ENCODE data around the gene REEP5. TPM values are rescaled to one million over a fixed set of nuclear protein-coding genes. Genes with fewer than 3 reads are reported as not detected.
"Not testable (repeated sequence)": the region's sequence is repeated elsewhere in the genome, so short reads cannot be mapped to it uniquely, and the experiment has no call there.

Gene REEP5
- total RNA-seq, 1 donor from 2014 or later, result 87.6 TPM

DNA sequence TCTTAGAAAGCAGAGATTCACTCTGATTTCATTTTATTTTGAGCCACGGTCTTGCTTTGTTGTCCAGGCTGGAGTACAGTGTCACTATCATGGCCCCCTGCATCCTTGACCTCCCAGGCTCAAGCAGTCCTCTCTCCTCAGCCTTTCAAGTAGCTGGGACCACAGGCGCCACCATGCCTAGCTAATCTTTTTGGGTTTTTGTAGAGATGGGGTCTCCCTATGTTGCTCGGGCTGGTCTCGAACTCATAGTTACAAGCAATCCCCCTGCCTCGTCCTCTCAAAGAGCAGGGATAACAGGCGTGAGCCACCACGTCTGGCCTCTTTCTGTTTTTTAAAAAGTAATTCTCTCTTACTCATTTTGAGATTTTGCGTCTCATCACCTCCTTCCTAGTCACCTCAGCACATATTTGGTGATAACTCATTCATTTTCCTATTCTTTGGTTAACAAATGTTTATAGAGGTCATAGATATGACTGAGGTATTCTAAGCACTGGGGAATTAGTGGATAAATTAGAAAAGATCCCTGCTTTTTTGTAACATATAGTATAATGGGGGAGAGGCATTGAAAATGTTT is 43.8 kb upstream of the REEP5 start:
- H3K9me3 Mint-ChIP-seq (ENCODE audit: low read depth), result no peaks in the 10 kb centered on the region
- TF ChIP-seq, protein P1, sequence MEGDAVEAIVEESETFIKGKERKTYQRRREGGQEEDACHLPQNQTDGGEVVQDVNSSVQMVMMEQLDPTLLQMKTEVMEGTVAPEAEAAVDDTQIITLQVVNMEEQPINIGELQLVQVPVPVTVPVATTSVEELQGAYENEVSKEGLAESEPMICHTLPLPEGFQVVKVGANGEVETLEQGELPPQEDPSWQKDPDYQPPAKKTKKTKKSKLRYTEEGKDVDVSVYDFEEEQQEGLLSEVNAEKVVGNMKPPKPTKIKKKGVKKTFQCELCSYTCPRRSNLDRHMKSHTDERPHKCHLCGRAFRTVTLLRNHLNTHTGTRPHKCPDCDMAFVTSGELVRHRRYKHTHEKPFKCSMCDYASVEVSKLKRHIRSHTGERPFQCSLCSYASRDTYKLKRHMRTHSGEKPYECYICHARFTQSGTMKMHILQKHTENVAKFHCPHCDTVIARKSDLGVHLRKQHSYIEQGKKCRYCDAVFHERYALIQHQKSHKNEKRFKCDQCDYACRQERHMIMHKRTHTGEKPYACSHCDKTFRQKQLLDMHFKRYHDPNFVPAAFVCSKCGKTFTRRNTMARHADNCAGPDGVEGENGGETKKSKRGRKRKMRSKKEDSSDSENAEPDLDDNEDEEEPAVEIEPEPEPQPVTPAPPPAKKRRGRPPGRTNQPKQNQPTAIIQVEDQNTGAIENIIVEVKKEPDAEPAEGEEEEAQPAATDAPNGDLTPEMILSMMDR (IDR thresholded peaks at IDR 0.05), result no peak
- H3K4me1 Mint-ChIP-seq (ENCODE audit: low read depth), result peaks cover 17% of the 10 kb centered on the region
- no peaks in the 10 kb centered on the region for H3K27me3 Mint-ChIP-seq (ENCODE audit: low read depth)
- H3K27ac Mint-ChIP-seq (ENCODE audit: unreplicated experiment), result no peak overlapping the region
- no peak for DNase-seq (ENCODE audit: low spot score)
- H3K4me3 Mint-ChIP-seq (ENCODE audit: unreplicated experiment), result no peak overlapping the region
- no peaks in the 10 kb centered on the region for H3K36me3 Mint-ChIP-seq (ENCODE audit: low read depth)

DNA sequence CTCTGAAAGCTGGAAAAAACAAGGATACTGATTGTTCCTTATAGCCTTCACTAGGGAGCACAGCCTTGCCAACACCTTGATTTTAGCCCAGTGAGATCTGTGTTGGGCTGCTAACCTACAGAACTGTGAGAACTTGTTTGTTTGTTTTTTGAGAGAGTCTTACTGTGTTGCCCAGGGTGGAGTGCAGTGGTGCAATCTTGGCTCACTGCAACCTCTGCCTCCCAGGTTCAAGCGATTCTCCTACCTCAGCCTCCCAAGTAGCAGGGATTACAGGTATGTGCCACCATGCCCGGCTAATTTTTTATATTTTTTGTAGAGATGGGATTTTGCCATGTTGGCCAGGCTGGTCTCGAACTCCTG is 41.3 kb upstream of the REEP5 start:
- not testable (repeated sequence) for H3K27me3 Mint-ChIP-seq (ENCODE audit: low read depth); H3K4me3 Mint-ChIP-seq (ENCODE audit: unreplicated experiment); H3K9me3 Mint-ChIP-seq (ENCODE audit: low read depth); H3K36me3 Mint-ChIP-seq (ENCODE audit: low read depth); DNase-seq (ENCODE audit: low spot score)
- Mint-ChIP-seq H3K4me1 (ENCODE audit: low read depth) (peaks cover 42% of the 10 kb centered on the region), H3K27ac (ENCODE audit: unreplicated experiment) (peak overlapping the region; percentile 88)

DNA sequence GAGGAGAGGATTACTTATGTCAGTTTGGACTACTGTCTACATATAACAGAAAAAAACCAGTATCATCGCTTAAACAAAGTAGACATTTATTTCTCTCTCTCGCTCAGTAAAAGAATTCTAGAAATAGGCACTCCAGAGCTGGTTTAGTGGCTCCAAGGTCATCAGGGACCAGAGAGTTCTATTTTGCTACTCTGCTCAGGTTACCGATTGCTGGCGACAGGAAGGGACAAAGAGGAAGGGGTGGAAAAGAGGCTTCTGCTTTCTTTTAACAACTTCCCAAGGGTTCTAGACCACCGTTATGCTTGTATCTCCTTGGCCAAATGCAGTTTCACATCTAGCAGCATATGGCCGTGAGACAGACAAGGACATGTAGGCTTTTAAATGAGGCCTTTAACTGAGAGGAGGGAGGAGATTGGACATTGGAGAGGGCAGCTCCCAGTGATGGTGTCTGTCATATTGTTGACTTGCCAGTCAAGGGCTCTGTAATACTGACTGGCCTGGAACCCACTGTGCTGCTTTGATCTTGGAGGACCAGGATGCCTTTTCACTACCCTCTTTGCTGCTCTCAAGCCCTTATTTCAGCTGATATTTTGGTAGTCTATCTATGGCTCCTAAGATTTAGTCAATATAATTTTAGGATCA is 39.0 kb upstream of the REEP5 start:
- Mint-ChIP-seq H3K36me3 (ENCODE audit: low read depth) (no peaks in the 10 kb centered on the region), H3K27ac (ENCODE audit: unreplicated experiment) (no peak overlapping the region), H3K9me3 (ENCODE audit: low read depth) (no peaks in the 10 kb centered on the region), H3K27me3 (ENCODE audit: low read depth) (no peaks in the 10 kb centered on the region), H3K4me1 (ENCODE audit: low read depth) (peaks cover 56% of the 10 kb centered on the region), H3K4me3 (ENCODE audit: unreplicated experiment) (no peak overlapping the region)
- no peak for DNase-seq (ENCODE audit: low spot score)
- TF ChIP-seq, protein P1 (IDR thresholded peaks at IDR 0.05), result no peak

DNA sequence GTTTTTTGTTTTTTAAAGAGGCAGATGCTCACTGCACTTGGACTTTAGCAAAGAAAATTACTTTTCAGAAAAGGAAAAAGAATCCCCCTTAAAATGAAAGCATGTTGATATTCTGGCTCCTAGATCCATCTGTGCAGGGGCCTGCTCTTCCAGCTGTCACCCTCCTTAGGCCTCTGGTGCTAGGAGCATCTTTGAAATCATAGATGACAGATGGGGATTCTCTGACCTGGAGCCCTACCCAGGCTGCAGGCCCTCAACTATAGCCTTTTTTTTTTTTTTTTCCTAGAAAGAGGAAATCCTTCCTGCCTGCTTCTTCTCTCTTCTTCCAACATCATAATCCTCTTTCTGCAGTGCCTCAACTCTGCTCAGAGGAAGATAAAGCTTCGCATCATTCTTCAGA is 38.3 kb upstream of the REEP5 start:
- Mint-ChIP-seq H3K27me3 (ENCODE audit: low read depth) (no peaks in the 10 kb centered on the region), H3K4me1 (ENCODE audit: low read depth) (peaks cover 56% of the 10 kb centered on the region), H3K9me3 (ENCODE audit: low read depth) (no peaks in the 10 kb centered on the region), H3K4me3 (ENCODE audit: unreplicated experiment) (no peak overlapping the region), H3K36me3 (ENCODE audit: low read depth) (no peaks in the 10 kb centered on the region), H3K27ac (ENCODE audit: unreplicated experiment) (peak overlapping the region; percentile 85)
- no peak for DNase-seq (ENCODE audit: low spot score)
- TF ChIP-seq, protein P1 (IDR thresholded peaks at IDR 0.05), result no peak

DNA sequence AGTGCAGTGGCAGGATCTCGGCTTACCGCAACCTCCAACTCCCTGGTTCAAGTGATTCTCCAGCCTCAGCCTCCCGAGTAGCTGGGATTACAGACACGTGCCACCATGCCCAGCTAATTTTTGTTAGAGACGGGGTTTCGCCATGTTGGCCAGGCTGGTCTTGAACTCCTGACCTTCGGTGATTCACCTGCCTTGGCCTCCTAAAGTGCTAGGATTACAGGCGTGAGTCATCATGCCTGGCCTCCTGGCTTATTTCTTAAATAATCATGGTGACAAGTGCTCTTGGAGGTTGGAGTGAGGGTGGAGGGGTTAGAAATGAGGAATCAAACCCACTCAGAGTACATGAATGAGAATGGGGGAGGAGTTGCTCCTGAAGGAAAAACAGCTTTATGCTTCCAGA is 37.8 kb upstream of the REEP5 start:
- H3K27ac Mint-ChIP-seq (ENCODE audit: unreplicated experiment), result peak overlapping the region; percentile 85
- DNase-seq (ENCODE audit: low spot score); H3K27me3 Mint-ChIP-seq (ENCODE audit: low read depth); H3K9me3 Mint-ChIP-seq (ENCODE audit: low read depth); H3K4me3 Mint-ChIP-seq (ENCODE audit: unreplicated experiment); H3K36me3 Mint-ChIP-seq (ENCODE audit: low read depth): not testable (repeated sequence)
- H3K4me1 Mint-ChIP-seq (ENCODE audit: low read depth), result peaks cover 56% of the 10 kb centered on the region

DNA sequence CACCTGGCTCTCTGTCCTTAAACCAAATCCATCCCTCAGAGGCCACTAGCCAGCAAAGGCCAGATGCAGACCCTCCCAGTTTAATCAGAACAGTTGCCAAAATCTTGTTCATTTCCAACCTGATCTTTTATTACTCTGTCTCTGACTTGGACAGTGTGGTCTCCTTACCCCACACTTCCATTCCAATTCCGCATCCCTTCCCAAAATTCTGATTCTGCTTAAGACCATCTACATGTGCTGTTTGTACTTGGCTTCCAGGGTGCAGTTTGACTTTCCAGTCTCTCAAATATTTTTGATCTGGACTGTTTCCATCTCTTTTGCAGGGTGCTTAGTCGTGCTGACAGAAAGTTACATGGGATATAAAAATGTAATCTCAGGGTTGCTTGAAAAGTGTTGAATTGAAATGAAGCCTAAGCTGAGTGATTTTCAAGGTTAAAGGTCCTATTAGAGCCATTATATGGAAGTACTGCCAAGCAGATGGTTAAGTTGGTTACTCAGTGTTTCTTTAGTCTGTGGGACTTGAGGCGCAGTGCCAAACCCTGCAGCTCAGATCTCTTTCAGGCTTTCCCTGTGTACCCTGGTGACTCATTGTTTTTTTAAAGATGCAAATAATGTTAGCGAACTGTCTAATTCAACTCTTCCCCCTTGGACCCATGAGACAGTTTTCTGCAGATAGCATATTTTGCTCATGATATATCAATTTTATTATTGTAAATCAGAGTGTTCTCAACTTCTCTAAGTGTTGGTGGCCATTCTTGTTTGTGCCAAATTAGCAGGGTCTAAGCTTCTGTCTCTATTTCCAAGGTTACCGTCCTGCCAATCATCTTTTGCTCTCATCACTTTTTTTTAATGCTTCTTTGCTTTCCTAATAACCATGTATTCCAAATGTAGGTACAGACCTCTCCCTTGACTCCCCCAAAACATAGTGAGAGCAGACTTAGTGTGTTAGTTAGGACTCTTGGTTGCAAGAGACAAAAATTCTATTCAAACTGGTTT is 36.4 kb upstream of the REEP5 start:
- H3K4me1 Mint-ChIP-seq (ENCODE audit: low read depth), result peaks cover 47% of the 10 kb centered on the region
- peak overlapping the region; percentile 85 for H3K27ac Mint-ChIP-seq (ENCODE audit: unreplicated experiment)
- H3K4me3 Mint-ChIP-seq (ENCODE audit: unreplicated experiment), result no peak overlapping the region
- no peaks in the 10 kb centered on the region for H3K9me3 Mint-ChIP-seq (ENCODE audit: low read depth)
- H3K36me3 Mint-ChIP-seq (ENCODE audit: low read depth), result no peaks in the 10 kb centered on the region
- no peaks in the 10 kb centered on the region for H3K27me3 Mint-ChIP-seq (ENCODE audit: low read depth)
- TF ChIP-seq, protein P1 (IDR thresholded peaks at IDR 0.05), result no peak
- DNase-seq (ENCODE audit: low spot score), result no peak

Data from chondrocyte (in vitro differentiated cells).